ENCODE measurements around the gene PLK4. TPM values are rescaled to one million over a fixed set of nuclear protein-coding genes. Genes with fewer than 3 reads are reported as not detected.

The PLK4 gene
- polyA plus RNA-seq, 3 donors = 0.34 to 0.65 (median 0.38) TPM

- no peaks in the 10 kb centered on the region for H3K4me1 ChIP-seq (ENCODE audit: control insufficient read depth in 1 of 2, insufficient read depth in 2 of 2, low read length in 2 of 2)
- DNase-seq = no peak
- H4K20me1 ChIP-seq (ENCODE audit: insufficient read depth, low read length) = no peaks in the 10 kb centered on the region
- H3K27ac Mint-ChIP-seq = no peak overlapping the region
- H3K4me2 ChIP-seq (replicated peaks; ENCODE audit: extremely low read depth, low read length, poor library complexity, severe bottlenecking) = no peak overlapping the region
- intact Hi-C loops (cut with micrococcal nuclease) = no loop called here
- H3K79me2 ChIP-seq (ENCODE audit: insufficient read depth, low read length) = no peaks in the 10 kb centered on the region
- H3K27me3 Mint-ChIP-seq (ENCODE audit: low read depth in 3 of 3) = peaks cover 0 to 2% (median 0%) of the 10 kb centered on the region in 3 donors
- H3K27me3 ChIP-seq (ENCODE audit: control insufficient read depth in 2 of 2, insufficient read depth in 2 of 2, low read length in 2 of 2) = no peaks in the 10 kb centered on the region
- H3K9ac ChIP-seq (ENCODE audit: insufficient read depth, low read length, poor library complexity, severe bottlenecking) = no peak overlapping the region
- no peak for TF ChIP-seq CTCF (IDR thresholded peaks at IDR 0.05)
- no peak overlapping the region for H3K27ac ChIP-seq (ENCODE audit: low read depth in 1 of 2, low read length in 2 of 2)
- no peak overlapping the region for H2AFZ ChIP-seq (ENCODE audit: insufficient read depth, low read depth, low read length, poor library complexity, severe bottlenecking)
- H3K4me3 ChIP-seq (replicated peaks in 1 of 3; ENCODE audit: low read depth in 2 of 3, low read length in 3 of 3) = no peak overlapping the region
- peaks cover 16 to 32% of the 10 kb centered on the region in 2 donors for H3K9me3 ChIP-seq (replicated peaks in 1 of 2; ENCODE audit: control insufficient read depth in 1 of 2, insufficient read depth in 1 of 2, low read length in 2 of 2)
- H3K36me3 ChIP-seq (replicated peaks in 1 of 2; ENCODE audit: control insufficient read depth in 1 of 2, insufficient read depth in 2 of 2, low read length in 2 of 2) = no peaks in the 10 kb centered on the region
- H3K36me3 Mint-ChIP-seq = peaks cover 8 to 20% of the 10 kb centered on the region in 2 donors
- no peaks in the 10 kb centered on the region for H3K4me1 Mint-ChIP-seq
- H3K4me3 Mint-ChIP-seq = no peak overlapping the region
- H3K9me3 Mint-ChIP-seq = peaks cover 15 to 50% (median 43%) of the 10 kb centered on the region in 7 donors
These were observed 34.6 kb upstream of the PLK4 start for GRCh38 chr4:127846061-127846460.

- Mint-ChIP-seq H3K9me3 (peaks cover 15 to 56% (median 50%) of the 10 kb centered on the region in 7 donors), H3K27me3 (ENCODE audit: low read depth in 3 of 3) (peaks cover 0 to 2% (median 0%) of the 10 kb centered on the region in 3 donors), H3K4me1 (no peaks in the 10 kb centered on the region), H3K36me3 (peaks cover 9 to 20% of the 10 kb centered on the region in 2 donors), H3K27ac (no peak overlapping the region), H3K4me3 (no peak overlapping the region)
- no peaks in the 10 kb centered on the region for H3K36me3 ChIP-seq (replicated peaks in 1 of 2; ENCODE audit: control insufficient read depth in 1 of 2, insufficient read depth in 2 of 2, low read length in 2 of 2)
- DNase-seq = no peak
- H3K9me3 ChIP-seq (replicated peaks in 1 of 2; ENCODE audit: control insufficient read depth in 1 of 2, insufficient read depth in 1 of 2, low read length in 2 of 2) = peaks cover 19 to 35% of the 10 kb centered on the region in 2 donors
- H3K4me2 ChIP-seq (replicated peaks; ENCODE audit: extremely low read depth, low read length, poor library complexity, severe bottlenecking) = no peak overlapping the region
- H3K4me1 ChIP-seq (ENCODE audit: control insufficient read depth in 1 of 2, insufficient read depth in 2 of 2, low read length in 2 of 2) = no peaks in the 10 kb centered on the region
- no peak overlapping the region for H3K9ac ChIP-seq (ENCODE audit: insufficient read depth, low read length, poor library complexity, severe bottlenecking)
- no peaks in the 10 kb centered on the region for H4K20me1 ChIP-seq (ENCODE audit: insufficient read depth, low read length)
- H3K27me3 ChIP-seq (ENCODE audit: control insufficient read depth in 2 of 2, insufficient read depth in 2 of 2, low read length in 2 of 2) = no peaks in the 10 kb centered on the region
- no peak overlapping the region for H3K27ac ChIP-seq (ENCODE audit: low read depth in 1 of 2, low read length in 2 of 2)
- H3K4me3 ChIP-seq (replicated peaks in 1 of 3; ENCODE audit: low read depth in 2 of 3, low read length in 3 of 3) = no peak overlapping the region
- intact Hi-C loops (cut with micrococcal nuclease) = no loop called here
- H3K79me2 ChIP-seq (ENCODE audit: insufficient read depth, low read length) = no peaks in the 10 kb centered on the region
- TF ChIP-seq CTCF (IDR thresholded peaks at IDR 0.05) = no peak
- no CpG with 5 or more reads among the region's 1 CpG for WGBS (ENCODE audit: insufficient coverage)
- no peak overlapping the region for H2AFZ ChIP-seq (ENCODE audit: insufficient read depth, low read depth, low read length, poor library complexity, severe bottlenecking)
These were observed 33.9 kb upstream of the PLK4 start for GRCh38 chr4:127846765-127847164.

Measured in CD14-positive monocyte (primary cell).